CD4-positive, alpha-beta T cell (primary cell): Measurements from ENCODE around the gene RHOJ. TPM values are rescaled to one million over a fixed set of nuclear protein-coding genes. Genes with fewer than 3 reads are reported as not detected.

Experiments
- ATAC-seq: fragments of 200-7000 bp; cut with Tn5 transposase; one replicate; pipeline ENCODE4 v1.10.0; 2022; ENCODE audit warnings: mild to moderate bottlenecking; ENCODE audit not compliant: poor library complexity
- CTCF ChIA-PET: fragments of 350-600 bp; sonication (Branson Sonifier 250); formaldehyde crosslinking; loops from one replicate; lab custom pipeline; 2021; ENCODE audit warnings: antibody characterized with exemption, inconsistent platforms; lab: Charles Lee
- POLR2A ChIA-PET: fragments of 350-600 bp; sonication (Branson Sonifier 250); formaldehyde crosslinking; loops from one replicate; lab custom pipeline; 2021; ENCODE audit warnings: antibody characterized with exemption, inconsistent platforms; lab: Charles Lee
- DNase-seq, 14 experiments: peaks; one replicate each; pipeline ENCODE4 v3.0.0-alpha.2; 2013 to 2020; ENCODE audit warnings: mixed read lengths in 2 of 14
- H3K27ac ChIP-seq, 2 donors: one replicate each; pipeline versions ENCODE4 v1.5.1 to v1.7.0; 2013; ENCODE audit warnings: low read length in 2 of 2, low read depth in 1 of 2, mild to moderate bottlenecking in 1 of 2
- H3K27me3 ChIP-seq, 2 experiments: 1 replicate in 1 of 2; 2 replicates in 1 of 2; pipeline versions ENCODE4 v1.6.1 to v1.7.0; 2013; ENCODE audit warnings: low read length in 2 of 2, control low read depth in 1 of 2, mild to moderate bottlenecking in 1 of 2, moderate library complexity in 1 of 2; ENCODE audit not compliant: insufficient read depth in 2 of 2, control insufficient read depth in 1 of 2
- H3K36me3 ChIP-seq: one replicate; pipeline ENCODE4 v1.6.1; 2013; ENCODE audit warnings: low read length, control low read depth; ENCODE audit not compliant: insufficient read depth
- H3K4me1 ChIP-seq: one replicate; pipeline ENCODE4 v1.6.1; 2013; ENCODE audit warnings: low read length, control low read depth; ENCODE audit not compliant: insufficient read depth
- H3K4me3 ChIP-seq: one replicate; pipeline ENCODE4 v1.5.1; 2013; ENCODE audit warnings: mild to moderate bottlenecking, low read length, moderate library complexity
- H3K9me3 ChIP-seq, 2 experiments: 1 replicate in 1 of 2; 2 replicates in 1 of 2; pipeline versions ENCODE4 v1.6.1 to v1.7.0; 2013; ENCODE audit warnings: low read length in 2 of 2, mild to moderate bottlenecking in 2 of 2, control low read depth in 1 of 2, moderate library complexity in 1 of 2; ENCODE audit not compliant: control insufficient read depth in 1 of 2, insufficient read depth in 1 of 2
- H3K27ac Mint-ChIP-seq: one replicate; pipeline ENCODE4 v1.8.0; 2020; ENCODE audit warnings: mixed read lengths
- H3K27me3 Mint-ChIP-seq: one replicate; pipeline ENCODE4 v1.8.0; 2021; ENCODE audit warnings: mixed read lengths
- H3K36me3 Mint-ChIP-seq: one replicate; pipeline ENCODE4 v1.8.0; 2021; ENCODE audit warnings: low read depth, mixed read lengths
- H3K4me1 Mint-ChIP-seq: one replicate; pipeline ENCODE4 v1.8.0; 2021; ENCODE audit warnings: low read depth, mixed read lengths
- H3K4me3 Mint-ChIP-seq: one replicate; pipeline ENCODE4 v1.8.0; 2020; ENCODE audit warnings: mild to moderate bottlenecking, mixed read lengths
- H3K9me3 Mint-ChIP-seq: one replicate; pipeline ENCODE4 v1.8.0; 2020; ENCODE audit warnings: mixed read lengths
- CTCF ChIP-seq: fragments of 200-600 bp; IDR thresholded peaks from one replicate; pipeline ENCODE4 v1.8.0; 2022; ENCODE audit warnings: antibody characterized with exemption, mild to moderate bottlenecking
- intact Hi-C, 2 experiments: fragments of 100-400 bp; cut with DNase I in 1 of 2; cut with micrococcal nuclease in 1 of 2; formaldehyde crosslinking; loops; one replicate each; pipeline versions ENCODE4 v1.15.1 to v1.9.0; 2023 to 2025; cut with DNase I, micrococcal nuclease
- total RNA-seq, 174 experiments: library from RNA in 2 of 174; stranded (reverse) in 2 of 174; gene quantifications; one replicate each; pipeline ENCODE4 v1.2.3 and lab custom pipeline; 2021 to 2026

Gene RHOJ
- total RNA-seq, 2 experiments from 2014 or later = not detected

- CTCF ChIA-PET = no interaction called here
- intact Hi-C loops = no loop called here
- H3K4me1 Mint-ChIP-seq = no peaks in the 10 kb centered on the region
- Histone ChIP-seq H3K27ac (no peak overlapping the region), H3K4me1 (no peaks in the 10 kb centered on the region), H3K27me3 (peaks cover 0 to 2% of the 10 kb centered on the region in 2 experiments), H3K4me3 (no peak overlapping the region), H3K9me3 (no peaks in the 10 kb centered on the region), H3K36me3 (no peaks in the 10 kb centered on the region)
- no peak overlapping the region for H3K27ac Mint-ChIP-seq
- no peaks in the 10 kb centered on the region for H3K9me3 Mint-ChIP-seq
- no peaks in the 10 kb centered on the region for H3K36me3 Mint-ChIP-seq
- POLR2A ChIA-PET = no interaction called here
- H3K27me3 Mint-ChIP-seq = peaks cover 30% of the 10 kb centered on the region
- ATAC-seq (no peak), DNase-seq (no peak)
- TF ChIP-seq CTCF = no peak
- no peak overlapping the region for H3K4me3 Mint-ChIP-seq
These were observed 16.3 kb downstream of the RHOJ start for GRCh38 chr14:63220526-63220925.

- Histone ChIP-seq H3K36me3 (no peaks in the 10 kb centered on the region), H3K27me3 (peaks cover 0 to 2% of the 10 kb centered on the region in 2 experiments), H3K4me3 (no peak overlapping the region), H3K9me3 (no peaks in the 10 kb centered on the region), H3K4me1 (no peaks in the 10 kb centered on the region), H3K27ac (no peak overlapping the region)
- ATAC-seq (no peak), DNase-seq (no peak)
- H3K4me1 Mint-ChIP-seq = no peaks in the 10 kb centered on the region
- H3K27ac Mint-ChIP-seq = no peak overlapping the region
- CTCF ChIA-PET = interaction anchor here (0.7 kb wide), 1 partner anchor 512 kb away, joined by 3 read pairs; no protein-coding TSS in a partner anchor
- no peaks in the 10 kb centered on the region for H3K9me3 Mint-ChIP-seq
- no peaks in the 10 kb centered on the region for H3K36me3 Mint-ChIP-seq
- intact Hi-C loops = no loop called here
- no peak for TF ChIP-seq CTCF
- no peak overlapping the region for H3K4me3 Mint-ChIP-seq
- POLR2A ChIA-PET = no interaction called here
- H3K27me3 Mint-ChIP-seq = peaks cover 27% of the 10 kb centered on the region
These were observed 19.4 kb downstream of the RHOJ start for GRCh38 chr14:63223596-63223995.

- no peaks in the 10 kb centered on the region for H3K9me3 ChIP-seq
- H3K27ac ChIP-seq = no peak overlapping the region
- no peak overlapping the region for H3K4me3 ChIP-seq
- H3K4me3 Mint-ChIP-seq = no peak overlapping the region
- H3K4me1 Mint-ChIP-seq = no peaks in the 10 kb centered on the region
- peaks cover 0 to 2% of the 10 kb centered on the region in 2 experiments for H3K27me3 ChIP-seq
- no peaks in the 10 kb centered on the region for H3K4me1 ChIP-seq
- no peak for DNase-seq
- H3K36me3 Mint-ChIP-seq = no peaks in the 10 kb centered on the region
- H3K27ac Mint-ChIP-seq = no peak overlapping the region
- H3K36me3 ChIP-seq = no peaks in the 10 kb centered on the region
- ChIA-PET POLR2A (no interaction called here), CTCF (interaction anchor here (0.7 kb wide), 1 partner anchor 512 kb away, joined by 3 read pairs; no protein-coding TSS in a partner anchor)
- no peak for TF ChIP-seq CTCF
- H3K9me3 Mint-ChIP-seq = no peaks in the 10 kb centered on the region
- intact Hi-C loops = no loop called here
- H3K27me3 Mint-ChIP-seq = peaks cover 21% of the 10 kb centered on the region
- ATAC-seq = no peak
These were observed 20.0 kb downstream of the RHOJ start for GRCh38 chr14:63224196-63224595.
